HAP-1 (cell line): ENCODE measurements around the gene CNRIP1.

Experiments used
- DNase-seq, 2 experiments: peaks; one replicate each; pipeline ENCODE4 v3.0.0-alpha.2; 2016 to 2020; ENCODE audit warnings: low spot score in 2 of 2
- H3K27me3 ChIP-seq: fragments of 250-450 bp; sonication (Bioruptor Pico); 2 replicates; pipeline ENCODE4 v1.5.1; 2020; ENCODE audit warnings: low read depth, mild to moderate bottlenecking, moderate library complexity
- H3K36me3 ChIP-seq: fragments of 250-450 bp; sonication (Bioruptor Pico); replicated peaks from 2 replicates; pipeline ENCODE4 v1.5.1; 2020; ENCODE audit warnings: mild to moderate bottlenecking
- H3K4me1 ChIP-seq: fragments of 250-450 bp; sonication (Bioruptor Pico); 2 replicates; pipeline ENCODE4 v1.5.1; 2020; ENCODE audit warnings: mild to moderate bottlenecking
- H3K4me3 ChIP-seq: fragments of 250-450 bp; sonication (Bioruptor Pico); 2 replicates; pipeline ENCODE4 v1.5.1; 2020; ENCODE audit warnings: mild to moderate bottlenecking, moderate library complexity
- H3K9me3 ChIP-seq: fragments of 250-450 bp; sonication (Bioruptor Pico); 2 replicates; pipeline ENCODE4 v1.5.1; 2020; ENCODE audit warnings: mild to moderate bottlenecking, moderate library complexity
- in situ Hi-C: fragments of 300-500 bp; cut with MboI; formaldehyde crosslinking; loops from 3 replicates; pipeline ENCODE4 v1.14.3; 2020; ENCODE audit warnings: low sequenced_read_pairs, inconsistent platforms, mixed read lengths

Gene CNRIP1

GRCh38 chr2:68319398-68320117 is at the start of gene CNRIP1:
CNRIP1 (minus strand) TSS chr2:68319949; CDS start chr2:68319400, 549 bp downstream.
- Histone ChIP-seq H3K4me1 (peaks cover 5% of the 10 kb centered on the region; the same call in 1 of the 2 replicates), H3K36me3 (no peaks in the 10 kb centered on the region), H3K4me3 (peak within 1 kb of the TSS; percentile 42), H3K27me3 (no peaks in the 10 kb centered on the region; the same call in 1 of the 2 replicates), H3K9me3 (no peaks in the 10 kb centered on the region; the same call in 1 of the 2 replicates)
- peak; percentile 53 to 74 for DNase-seq
- in situ Hi-C loops, result no loop called here

- Histone ChIP-seq H3K36me3 (no peaks in the 10 kb centered on the region), H3K9me3 (no peaks in the 10 kb centered on the region), H3K4me3 (no peak overlapping the region), H3K4me1 (no peaks in the 10 kb centered on the region), H3K27me3 (peaks cover 20% of the 10 kb centered on the region)
- no peak for DNase-seq
- in situ Hi-C loops, result no loop called here
Measured at GRCh38 chr2:68369337-68369734, 49.6 kb upstream of the CNRIP1 start.

GRCh38 chr2:68368654-68369336 is 49.0 kb upstream of the CNRIP1 start:
- in situ Hi-C loops, result no loop called here
- DNase-seq, result no peak
- H3K36me3 ChIP-seq, result no peaks in the 10 kb centered on the region
- no peaks in the 10 kb centered on the region for H3K9me3 ChIP-seq
- H3K27me3 ChIP-seq, result peaks cover 20% of the 10 kb centered on the region
- no peaks in the 10 kb centered on the region for H3K4me1 ChIP-seq
- no peak overlapping the region for H3K4me3 ChIP-seq

GRCh38 chr2:68367953-68368653 is 48.4 kb upstream of the CNRIP1 start:
- DNase-seq, result no peak
- peaks cover 20% of the 10 kb centered on the region for H3K27me3 ChIP-seq
- no peak overlapping the region for H3K4me3 ChIP-seq
- H3K36me3 ChIP-seq, result no peaks in the 10 kb centered on the region
- in situ Hi-C loops, result no loop called here
- no peaks in the 10 kb centered on the region for H3K9me3 ChIP-seq
- no peaks in the 10 kb centered on the region for H3K4me1 ChIP-seq

GRCh38 chr2:68366083-68366560 is 46.4 kb upstream of the CNRIP1 start:
- no peak for DNase-seq
- Histone ChIP-seq H3K9me3 (no peaks in the 10 kb centered on the region), H3K4me3 (no peak overlapping the region), H3K27me3 (peaks cover 16% of the 10 kb centered on the region; the same call in 1 of the 2 replicates), H3K36me3 (no peaks in the 10 kb centered on the region), H3K4me1 (no peaks in the 10 kb centered on the region)
- in situ Hi-C loops, result no loop called here

- Histone ChIP-seq H3K9me3 (no peaks in the 10 kb centered on the region), H3K36me3 (no peaks in the 10 kb centered on the region), H3K4me3 (no peak within 1 kb of the TSS), H3K27me3 (peaks cover 13% of the 10 kb centered on the region; the same call in 1 of the 2 replicates), H3K4me1 (no peaks in the 10 kb centered on the region)
- no peak for DNase-seq
- in situ Hi-C loops, result no loop called here
Measured at GRCh38 chr2:68365087-68365486, 45.3 kb upstream of the CNRIP1 start, which contains the start of gene PLEK. PLEK (plus strand) TSS chr2:68365282; CDS start chr2:68365352, 70 bp downstream.

GRCh38 chr2:68363721-68364120 is 44.0 kb upstream of the CNRIP1 start:
- no peaks in the 10 kb centered on the region for H3K36me3 ChIP-seq
- H3K27me3 ChIP-seq, result peaks cover 13% of the 10 kb centered on the region; the same call in 1 of the 2 replicates
- no peak for DNase-seq
- H3K4me3 ChIP-seq, result no peak overlapping the region
- in situ Hi-C loops, result no loop called here
- H3K9me3 ChIP-seq, result no peaks in the 10 kb centered on the region
- no peaks in the 10 kb centered on the region for H3K4me1 ChIP-seq

GRCh38 chr2:68362749-68363148 is 43.0 kb upstream of the CNRIP1 start:
- no peaks in the 10 kb centered on the region for H3K4me1 ChIP-seq
- H3K36me3 ChIP-seq, result no peaks in the 10 kb centered on the region
- in situ Hi-C loops, result no loop called here
- H3K9me3 ChIP-seq, result no peaks in the 10 kb centered on the region
- H3K27me3 ChIP-seq, result peaks cover 13% of the 10 kb centered on the region; the same call in 1 of the 2 replicates
- no peak overlapping the region for H3K4me3 ChIP-seq
- DNase-seq, result no peak

GRCh38 chr2:68362069-68362468 is 42.3 kb upstream of the CNRIP1 start:
- peak; percentile 68 to 87 for DNase-seq
- H3K27me3 ChIP-seq, result peaks cover 13% of the 10 kb centered on the region; the same call in 1 of the 2 replicates
- no peaks in the 10 kb centered on the region for H3K4me1 ChIP-seq
- in situ Hi-C loops, result no loop called here
- no peaks in the 10 kb centered on the region for H3K9me3 ChIP-seq
- H3K4me3 ChIP-seq, result no peak overlapping the region
- H3K36me3 ChIP-seq, result no peaks in the 10 kb centered on the region

GRCh38 chr2:68359889-68360288 is 40.1 kb upstream of the CNRIP1 start:
- Histone ChIP-seq H3K4me3 (no peak overlapping the region), H3K36me3 (no peaks in the 10 kb centered on the region), H3K27me3 (peaks cover 2% of the 10 kb centered on the region; the same call in 1 of the 2 replicates), H3K4me1 (no peaks in the 10 kb centered on the region), H3K9me3 (no peaks in the 10 kb centered on the region)
- no peak for DNase-seq
- in situ Hi-C loops, result no loop called here

- in situ Hi-C loops, result no loop called here
- no peaks in the 10 kb centered on the region for H3K27me3 ChIP-seq
- no peaks in the 10 kb centered on the region for H3K4me1 ChIP-seq
- no peak overlapping the region for H3K4me3 ChIP-seq
- no peaks in the 10 kb centered on the region for H3K36me3 ChIP-seq
- no peaks in the 10 kb centered on the region for H3K9me3 ChIP-seq
- peak; percentile 14 to 43 for DNase-seq
Measured at GRCh38 chr2:68357605-68358337, 38.0 kb upstream of the CNRIP1 start.

- no peak for DNase-seq
- H3K36me3 ChIP-seq, result no peaks in the 10 kb centered on the region
- H3K4me1 ChIP-seq, result no peaks in the 10 kb centered on the region
- H3K9me3 ChIP-seq, result no peaks in the 10 kb centered on the region
- in situ Hi-C loops, result no loop called here
- H3K4me3 ChIP-seq, result no peak overlapping the region
- 0 out of 2 replicates have a peak, but pooled peaks cover 3% of the 10 kb centered on the region for H3K27me3 ChIP-seq
Measured at GRCh38 chr2:68356599-68357239, 37.0 kb upstream of the CNRIP1 start.
